ENCODE results near the gene DOC2B. TPM values are rescaled to one million over a fixed set of nuclear protein-coding genes. Genes with fewer than 3 reads are reported as not detected.

Gene DOC2B
- total RNA-seq, 1 experiment from 2014 or later, result 1.5 TPM

- Histone ChIP-seq H3K9me3 (ENCODE audit: control insufficient read depth, insufficient read depth, low read depth, low read length) (no peaks in the 10 kb centered on the region), H3K4me3 (ENCODE audit: low read depth in 2 of 2, low read length in 2 of 2) (no peak overlapping the region), H3K4me1 (ENCODE audit: control insufficient read depth, insufficient read depth, low read length) (no peaks in the 10 kb centered on the region), H3K27ac (ENCODE audit: low read length) (no peak overlapping the region), H3K27me3 (ENCODE audit: control insufficient read depth, insufficient read depth, low read length) (no peaks in the 10 kb centered on the region), H3K36me3 (ENCODE audit: control insufficient read depth, insufficient read depth, low read length) (no peaks in the 10 kb centered on the region; the same call in 1 of the 2 replicates)
- DNase-seq (ENCODE audit: low read depth, low spot score) (no peak), ATAC-seq (no peak)
- BruUV-seq (replicated peaks), result no TSS peak
- TF ChIP-seq TCF7L2 (IDR thresholded peaks at IDR 0.05; ENCODE audit: low read depth, low read length), result no peak
- no peak for TF ChIP-seq SIN3A (IDR thresholded peaks at IDR 0.05; ENCODE audit: borderline replicate concordance, insufficient read depth, low read depth, low read length)
- no peak for TF ChIP-seq REST (IDR thresholded peaks at IDR 0.05; ENCODE audit: insufficient read depth in 1 of 2, low read depth in 2 of 2, low read length in 1 of 2)
- TF ChIP-seq, protein P1, sequence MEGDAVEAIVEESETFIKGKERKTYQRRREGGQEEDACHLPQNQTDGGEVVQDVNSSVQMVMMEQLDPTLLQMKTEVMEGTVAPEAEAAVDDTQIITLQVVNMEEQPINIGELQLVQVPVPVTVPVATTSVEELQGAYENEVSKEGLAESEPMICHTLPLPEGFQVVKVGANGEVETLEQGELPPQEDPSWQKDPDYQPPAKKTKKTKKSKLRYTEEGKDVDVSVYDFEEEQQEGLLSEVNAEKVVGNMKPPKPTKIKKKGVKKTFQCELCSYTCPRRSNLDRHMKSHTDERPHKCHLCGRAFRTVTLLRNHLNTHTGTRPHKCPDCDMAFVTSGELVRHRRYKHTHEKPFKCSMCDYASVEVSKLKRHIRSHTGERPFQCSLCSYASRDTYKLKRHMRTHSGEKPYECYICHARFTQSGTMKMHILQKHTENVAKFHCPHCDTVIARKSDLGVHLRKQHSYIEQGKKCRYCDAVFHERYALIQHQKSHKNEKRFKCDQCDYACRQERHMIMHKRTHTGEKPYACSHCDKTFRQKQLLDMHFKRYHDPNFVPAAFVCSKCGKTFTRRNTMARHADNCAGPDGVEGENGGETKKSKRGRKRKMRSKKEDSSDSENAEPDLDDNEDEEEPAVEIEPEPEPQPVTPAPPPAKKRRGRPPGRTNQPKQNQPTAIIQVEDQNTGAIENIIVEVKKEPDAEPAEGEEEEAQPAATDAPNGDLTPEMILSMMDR (IDR thresholded peaks at IDR 0.05), result no peak
- TF ChIP-seq POLR2AphosphoS5 (IDR thresholded peaks at IDR 0.05; ENCODE audit: low read depth, low read length), result no peak
- intact Hi-C loops (cut with micrococcal nuclease; ENCODE audit: unreplicated experiment) (no loop called here), in situ Hi-C loops (cut with HindIII; ENCODE audit: low pct_unique_long_range_greater_than_20kb, low sequenced_read_pairs) (no loop called here)
- POLR2A ChIA-PET, result no interaction called here
- CTCF ChIA-PET, result interaction anchor here (0.6 kb wide), 1 partner anchor 70 kb away, joined by 5 read pairs; no protein-coding TSS in a partner anchor
Measured at GRCh38 chr17:178292-179065, 3.0 kb downstream of the DOC2B start.

DNA sequence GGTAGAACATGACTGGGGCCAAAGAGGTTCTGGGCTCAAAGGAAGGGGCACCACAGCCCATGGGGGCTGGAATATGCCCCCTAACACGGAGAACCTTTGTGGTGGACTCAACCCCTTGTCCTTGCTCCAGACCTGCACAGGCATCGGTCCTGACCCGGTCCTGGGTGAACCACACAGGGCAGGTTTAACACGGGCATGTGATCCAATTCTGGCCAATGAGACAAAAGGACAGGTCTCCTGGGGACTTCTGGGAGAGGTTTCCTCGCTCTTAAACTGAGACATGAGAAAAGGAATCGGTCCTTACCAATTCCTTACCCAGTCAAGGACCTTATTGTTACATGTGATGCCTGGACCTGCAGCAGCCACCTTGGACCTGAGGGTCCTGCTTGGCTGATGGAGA, 3.7 kb downstream of the DOC2B start:
- in situ Hi-C loops (cut with HindIII; ENCODE audit: low pct_unique_long_range_greater_than_20kb, low sequenced_read_pairs) (no loop called here), intact Hi-C loops (cut with micrococcal nuclease; ENCODE audit: unreplicated experiment) (no loop called here)
- TF ChIP-seq REST (IDR thresholded peaks at IDR 0.05; ENCODE audit: insufficient read depth in 1 of 2, low read depth in 2 of 2, low read length in 1 of 2) (no peak), TCF7L2 (IDR thresholded peaks at IDR 0.05; ENCODE audit: low read depth, low read length) (no peak), POLR2AphosphoS5 (IDR thresholded peaks at IDR 0.05; ENCODE audit: low read depth, low read length) (no peak), SIN3A (IDR thresholded peaks at IDR 0.05; ENCODE audit: borderline replicate concordance, insufficient read depth, low read depth, low read length) (no peak)
- TF ChIP-seq, protein P1 (IDR thresholded peaks at IDR 0.05), result no peak
- no peaks in the 10 kb centered on the region for H3K4me1 ChIP-seq (ENCODE audit: control insufficient read depth, insufficient read depth, low read length)
- no peak for ATAC-seq
- BruUV-seq (replicated peaks), result no TSS peak
- no peaks in the 10 kb centered on the region for H3K27me3 ChIP-seq (ENCODE audit: control insufficient read depth, insufficient read depth, low read length)
- ChIA-PET CTCF (no interaction called here), POLR2A (no interaction called here)
- H3K9me3 ChIP-seq (ENCODE audit: control insufficient read depth, insufficient read depth, low read depth, low read length), result no peaks in the 10 kb centered on the region
- H3K36me3 ChIP-seq (ENCODE audit: control insufficient read depth, insufficient read depth, low read length), result no peaks in the 10 kb centered on the region; the same call in 1 of the 2 replicates
- H3K4me3 ChIP-seq (ENCODE audit: low read depth in 2 of 2, low read length in 2 of 2), result no peak overlapping the region
- H3K27ac ChIP-seq (ENCODE audit: low read length), result no peak overlapping the region
- DNase-seq (ENCODE audit: low read depth, low spot score), result no peak
